ENCODE measurements around the gene ANKRD33. TPM values are rescaled to one million over a fixed set of nuclear protein-coding genes. Genes with fewer than 3 reads are reported as not detected.

Gene ANKRD33
- total RNA-seq, 1 experiment from 2014 or later = not detected

DNA sequence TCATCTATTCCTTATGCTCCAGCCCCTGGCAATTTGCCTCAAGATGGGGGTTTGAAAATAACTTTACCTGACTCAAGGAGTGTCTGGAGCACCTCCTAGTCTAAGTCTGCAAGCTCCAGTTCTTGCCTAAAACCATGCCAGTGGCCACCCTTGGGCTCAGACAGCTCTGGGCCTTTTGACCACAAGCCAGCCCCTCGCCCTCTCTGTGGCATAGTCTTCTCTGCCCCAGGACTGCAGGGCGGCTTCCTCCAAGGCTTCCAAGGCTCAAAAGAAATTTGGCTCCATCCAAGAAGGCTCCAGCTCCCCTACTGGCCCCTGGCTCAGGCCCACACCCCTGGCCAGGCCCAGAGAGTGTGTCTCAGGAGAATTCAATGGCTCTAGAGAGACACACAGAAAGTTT, 34.2 kb downstream of the ANKRD33 start:
- Mint-ChIP-seq H3K36me3 (ENCODE audit: insufficient read depth, unreplicated experiment) (no peaks in the 10 kb centered on the region), H3K9me3 (ENCODE audit: low read depth, unreplicated experiment) (no peaks in the 10 kb centered on the region), H3K27me3 (ENCODE audit: unreplicated experiment) (peaks cover 13% of the 10 kb centered on the region), H3K4me3 (ENCODE audit: low read depth, unreplicated experiment) (no peak overlapping the region), H3K27ac (ENCODE audit: unreplicated experiment) (no peak overlapping the region), H3K4me1 (ENCODE audit: low read depth, unreplicated experiment) (no peaks in the 10 kb centered on the region)
- DNase-seq = no peak
- intact Hi-C loops (cut with micrococcal nuclease; ENCODE audit: unreplicated experiment) = no loop called here
- TF ChIP-seq, protein P1, sequence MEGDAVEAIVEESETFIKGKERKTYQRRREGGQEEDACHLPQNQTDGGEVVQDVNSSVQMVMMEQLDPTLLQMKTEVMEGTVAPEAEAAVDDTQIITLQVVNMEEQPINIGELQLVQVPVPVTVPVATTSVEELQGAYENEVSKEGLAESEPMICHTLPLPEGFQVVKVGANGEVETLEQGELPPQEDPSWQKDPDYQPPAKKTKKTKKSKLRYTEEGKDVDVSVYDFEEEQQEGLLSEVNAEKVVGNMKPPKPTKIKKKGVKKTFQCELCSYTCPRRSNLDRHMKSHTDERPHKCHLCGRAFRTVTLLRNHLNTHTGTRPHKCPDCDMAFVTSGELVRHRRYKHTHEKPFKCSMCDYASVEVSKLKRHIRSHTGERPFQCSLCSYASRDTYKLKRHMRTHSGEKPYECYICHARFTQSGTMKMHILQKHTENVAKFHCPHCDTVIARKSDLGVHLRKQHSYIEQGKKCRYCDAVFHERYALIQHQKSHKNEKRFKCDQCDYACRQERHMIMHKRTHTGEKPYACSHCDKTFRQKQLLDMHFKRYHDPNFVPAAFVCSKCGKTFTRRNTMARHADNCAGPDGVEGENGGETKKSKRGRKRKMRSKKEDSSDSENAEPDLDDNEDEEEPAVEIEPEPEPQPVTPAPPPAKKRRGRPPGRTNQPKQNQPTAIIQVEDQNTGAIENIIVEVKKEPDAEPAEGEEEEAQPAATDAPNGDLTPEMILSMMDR (IDR thresholded peaks at IDR 0.05; ENCODE audit: unreplicated experiment) = no peak
- BruUV-seq (replicated peaks) = no TSS peak
- CTCF ChIA-PET = interaction anchor here (1.5 kb wide), 1 partner anchor 10 kb away, joined by 3 read pairs; no protein-coding TSS in a partner anchor

DNA sequence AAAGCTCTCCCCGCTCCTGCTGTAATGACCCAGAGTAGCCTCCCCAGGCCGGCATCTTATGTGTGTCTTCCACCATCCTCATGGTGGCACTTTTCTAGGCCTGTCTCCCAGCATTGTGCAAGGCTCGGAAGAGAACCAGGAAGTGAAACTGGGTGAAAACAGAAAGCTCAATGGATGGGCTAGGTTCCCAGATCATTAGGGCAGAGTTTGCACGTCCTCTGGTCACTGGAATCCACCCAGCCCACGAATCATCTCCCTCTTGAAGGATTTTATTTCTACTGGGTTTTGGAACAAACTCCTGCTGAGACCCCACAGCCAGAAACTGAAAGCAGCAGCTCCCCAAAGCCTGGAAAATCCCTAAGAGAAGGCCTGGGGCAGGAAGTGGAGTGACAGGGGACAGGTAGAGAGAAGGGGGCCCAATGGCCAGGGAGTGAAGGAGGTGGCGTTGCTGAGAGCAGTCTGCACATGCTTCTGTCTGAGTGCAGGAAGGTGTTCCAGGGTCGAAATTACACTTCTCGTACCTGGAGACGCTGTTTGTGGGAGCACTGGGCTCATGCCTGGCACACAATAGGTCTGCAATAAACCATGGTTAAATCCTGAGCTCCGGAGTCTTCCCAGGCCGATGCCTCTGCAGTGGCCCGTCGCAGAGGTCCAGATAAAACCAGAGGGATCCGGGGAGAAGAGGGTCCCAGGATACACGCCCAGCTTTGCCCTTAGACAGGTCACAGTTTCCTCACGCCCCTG, 35.0 kb downstream of the ANKRD33 start:
- no peak for DNase-seq
- Mint-ChIP-seq H3K27me3 (ENCODE audit: unreplicated experiment) (peaks cover 13% of the 10 kb centered on the region), H3K36me3 (ENCODE audit: insufficient read depth, unreplicated experiment) (no peaks in the 10 kb centered on the region), H3K27ac (ENCODE audit: unreplicated experiment) (no peak overlapping the region), H3K9me3 (ENCODE audit: low read depth, unreplicated experiment) (no peaks in the 10 kb centered on the region), H3K4me1 (ENCODE audit: low read depth, unreplicated experiment) (no peaks in the 10 kb centered on the region), H3K4me3 (ENCODE audit: low read depth, unreplicated experiment) (no peak overlapping the region)
- CTCF ChIA-PET = interaction anchor here (1.5 kb wide), 1 partner anchor 11 kb away, joined by 3 read pairs; no protein-coding TSS in a partner anchor
- intact Hi-C loops (cut with micrococcal nuclease; ENCODE audit: unreplicated experiment) = no loop called here
- TF ChIP-seq, protein P1 (IDR thresholded peaks at IDR 0.05; ENCODE audit: unreplicated experiment) = no peak
- BruUV-seq (replicated peaks) = no TSS peak

GRCh38 chr12:51923506-51924365, 35.8 kb downstream of the ANKRD33 start:
- H3K27ac Mint-ChIP-seq (ENCODE audit: unreplicated experiment) = no peak overlapping the region
- BruUV-seq (replicated peaks) = no TSS peak
- peak; percentile 49 for DNase-seq
- CTCF ChIA-PET = interaction anchor here (0.7 kb wide), 1 partner anchor 86 kb away, joined by 3 read pairs; no protein-coding TSS in a partner anchor
- TF ChIP-seq, protein P1 (IDR thresholded peaks at IDR 0.05; ENCODE audit: unreplicated experiment) = peak; percentile 52
- H3K4me1 Mint-ChIP-seq (ENCODE audit: low read depth, unreplicated experiment) = no peaks in the 10 kb centered on the region
- intact Hi-C loops (cut with micrococcal nuclease; ENCODE audit: unreplicated experiment) = no loop called here
- peaks cover 13% of the 10 kb centered on the region for H3K27me3 Mint-ChIP-seq (ENCODE audit: unreplicated experiment)
- H3K9me3 Mint-ChIP-seq (ENCODE audit: low read depth, unreplicated experiment) = no peaks in the 10 kb centered on the region
- no peaks in the 10 kb centered on the region for H3K36me3 Mint-ChIP-seq (ENCODE audit: insufficient read depth, unreplicated experiment)
- H3K4me3 Mint-ChIP-seq (ENCODE audit: low read depth, unreplicated experiment) = no peak overlapping the region

DNA sequence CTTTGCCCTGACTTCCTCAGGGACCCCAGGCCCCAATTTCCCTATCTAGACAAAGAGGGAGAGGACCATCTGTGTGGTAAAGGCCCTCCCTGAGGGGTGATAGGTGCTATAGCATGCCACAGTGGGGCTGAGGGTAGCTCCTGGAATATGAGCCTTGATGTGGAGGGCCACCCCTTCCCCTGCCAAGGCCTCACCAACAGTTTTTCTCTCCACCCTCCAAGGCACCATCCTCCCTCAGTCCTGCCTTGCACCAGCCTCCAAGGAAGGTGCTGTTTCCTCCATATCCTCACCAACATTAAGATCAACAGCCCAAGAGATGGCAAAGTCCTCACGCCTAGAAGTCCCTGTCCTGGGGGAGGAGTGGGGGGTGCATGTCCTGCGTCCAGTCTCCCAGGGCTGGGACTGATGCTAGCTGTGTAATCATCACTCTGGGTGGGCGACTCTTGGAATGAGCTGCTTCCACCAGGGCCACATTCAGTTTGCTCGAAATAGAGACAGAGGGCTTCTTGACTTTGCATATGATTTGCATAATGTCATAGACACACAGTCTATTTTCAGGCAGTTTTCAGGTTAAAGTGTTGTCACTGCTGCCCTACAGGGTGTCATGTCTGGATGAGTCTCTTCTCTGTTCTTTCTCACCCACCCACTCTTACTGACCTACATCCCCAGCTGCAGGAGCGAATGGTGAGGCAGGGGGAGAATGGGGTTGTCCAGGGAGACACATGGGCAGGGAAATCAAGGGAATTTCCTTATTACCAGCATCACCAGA, 36.8 kb downstream of the ANKRD33 start:
- no peak overlapping the region for H3K27ac Mint-ChIP-seq (ENCODE audit: unreplicated experiment)
- BruUV-seq (replicated peaks) = no TSS peak
- intact Hi-C loops (cut with micrococcal nuclease; ENCODE audit: unreplicated experiment) = loop anchor here (1.0 kb wide), 1 partner anchor 28 kb away; no protein-coding TSS in a partner anchor
- TF ChIP-seq, protein P1 (IDR thresholded peaks at IDR 0.05; ENCODE audit: unreplicated experiment) = no peak
- no peaks in the 10 kb centered on the region for H3K4me1 Mint-ChIP-seq (ENCODE audit: low read depth, unreplicated experiment)
- peaks cover 13% of the 10 kb centered on the region for H3K27me3 Mint-ChIP-seq (ENCODE audit: unreplicated experiment)
- CTCF ChIA-PET = no interaction called here
- no peak overlapping the region for H3K4me3 Mint-ChIP-seq (ENCODE audit: low read depth, unreplicated experiment)
- no peaks in the 10 kb centered on the region for H3K36me3 Mint-ChIP-seq (ENCODE audit: insufficient read depth, unreplicated experiment)
- H3K9me3 Mint-ChIP-seq (ENCODE audit: low read depth, unreplicated experiment) = no peaks in the 10 kb centered on the region
- no peak for DNase-seq
